GM18520 (cell line): ENCODE data around the gene FHAD1.
"Not testable (repeated sequence)": the region's sequence is repeated elsewhere in the genome, so short reads cannot be mapped to it uniquely, and the experiment has no call there.

Experiments
- ATAC-seq: cut with Tn5 transposase; IDR thresholded peaks from one replicate; pipeline ENCODE4 v1.9.1; 2021; ENCODE audit not compliant: unreplicated experiment

FHAD1 gene

GRCh38 chr1:15362096-15362736 lies 115.2 kb downstream of the FHAD1 start:
- ATAC-seq: no peak

GRCh38 chr1:15362737-15363128 lies 115.7 kb downstream of the FHAD1 start:
- no peak for ATAC-seq

- no peak for ATAC-seq
These were observed 117.7 kb downstream of the FHAD1 start for GRCh38 chr1:15364740-15365139.

- ATAC-seq: no peak
These were observed 121.9 kb downstream of the FHAD1 start for GRCh38 chr1:15368888-15369287.

GRCh38 chr1:15370268-15370667 lies 123.2 kb downstream of the FHAD1 start:
- ATAC-seq: no peak

GRCh38 chr1:15370781-15371520 lies 123.9 kb downstream of the FHAD1 start:
- no peak for ATAC-seq

- no peak for ATAC-seq
These were observed 124.9 kb downstream of the FHAD1 start for GRCh38 chr1:15371610-15372545.

- no peak for ATAC-seq
These were observed 131.7 kb downstream of the FHAD1 start for GRCh38 chr1:15378729-15379128.

GRCh38 chr1:15379151-15379550 lies 132.1 kb downstream of the FHAD1 start:
- ATAC-seq: not testable (repeated sequence)

- ATAC-seq: no peak
These were observed 133.8 kb downstream of the FHAD1 start for GRCh38 chr1:15380601-15381508.

GRCh38 chr1:15381805-15382204 lies 134.8 kb downstream of the FHAD1 start:
- no peak for ATAC-seq

- ATAC-seq: no peak
These were observed 135.8 kb downstream of the FHAD1 start for GRCh38 chr1:15382601-15383518.

GRCh38 chr1:15383810-15384209 lies 136.8 kb downstream of the FHAD1 start:
- no peak for ATAC-seq

GRCh38 chr1:15384301-15384901 lies 137.4 kb downstream of the FHAD1 start:
- no peak for ATAC-seq

GRCh38 chr1:15385420-15385819 lies 138.4 kb downstream of the FHAD1 start:
- ATAC-seq: no peak

- no peak for ATAC-seq
These were observed 139.2 kb downstream of the FHAD1 start for GRCh38 chr1:15386164-15386749.

GRCh38 chr1:15388201-15388880 lies 141.3 kb downstream of the FHAD1 start:
- ATAC-seq: no peak

GRCh38 chr1:15389828-15390227 lies 142.8 kb downstream of the FHAD1 start:
- not testable (repeated sequence) for ATAC-seq
